Type B pancreatic cell (in vitro differentiated cells): Measurements from ENCODE around the gene CBARP. TPM values are rescaled to one million over a fixed set of nuclear protein-coding genes. Genes with fewer than 3 reads are reported as not detected.

Experiments used
- DNase-seq: peaks from one replicate; pipeline ENCODE4 v3.0.0; 2021; ENCODE audit warnings: mixed read lengths; ENCODE audit not compliant: unreplicated experiment; ENCODE audit errors: extremely low spot score
- H3K27ac Mint-ChIP-seq: 2 replicates; pipeline ENCODE4 v1.8.0; 2021; ENCODE audit warnings: mild to moderate bottlenecking, mixed read lengths
- H3K27me3 Mint-ChIP-seq: 2 replicates; pipeline ENCODE4 v1.8.0; 2021; ENCODE audit warnings: mixed read lengths
- H3K36me3 Mint-ChIP-seq: 2 replicates; pipeline ENCODE4 v1.8.0; 2021; ENCODE audit warnings: mixed read lengths
- H3K4me1 Mint-ChIP-seq: one replicate; pipeline ENCODE4 v1.8.0; 2021; ENCODE audit warnings: mixed read lengths; ENCODE audit not compliant: unreplicated experiment
- H3K4me3 Mint-ChIP-seq: 2 replicates; pipeline ENCODE4 v1.8.0; 2021; ENCODE audit warnings: mild to moderate bottlenecking, mixed read lengths
- H3K9me3 Mint-ChIP-seq: 2 replicates; pipeline ENCODE4 v1.8.0; 2021; ENCODE audit warnings: mixed read lengths
- CTCF ChIP-seq: fragments of 200-600 bp; sonication (generic); conservative IDR thresholded peaks from 2 replicates; pipeline ENCODE4 v1.5.0; 2021; ENCODE audit warnings: antibody characterized with exemption, mild to moderate bottlenecking
- total RNA-seq: library from RNA; stranded (reverse); gene quantifications from 2 replicates; pipeline ENCODE4 v1.2.1, GENCODE V29; 2021; ENCODE audit warnings: low replicate concordance

CBARP gene
- total RNA-seq, 1 donor from 2014 or later: 10.8 TPM

- DNase-seq: no peak
- peak overlapping the region; percentile 86 for H3K27ac Mint-ChIP-seq
Observed at GRCh38 chr19:1252221-1252820, 14.5 kb upstream of the CBARP start.

DNA sequence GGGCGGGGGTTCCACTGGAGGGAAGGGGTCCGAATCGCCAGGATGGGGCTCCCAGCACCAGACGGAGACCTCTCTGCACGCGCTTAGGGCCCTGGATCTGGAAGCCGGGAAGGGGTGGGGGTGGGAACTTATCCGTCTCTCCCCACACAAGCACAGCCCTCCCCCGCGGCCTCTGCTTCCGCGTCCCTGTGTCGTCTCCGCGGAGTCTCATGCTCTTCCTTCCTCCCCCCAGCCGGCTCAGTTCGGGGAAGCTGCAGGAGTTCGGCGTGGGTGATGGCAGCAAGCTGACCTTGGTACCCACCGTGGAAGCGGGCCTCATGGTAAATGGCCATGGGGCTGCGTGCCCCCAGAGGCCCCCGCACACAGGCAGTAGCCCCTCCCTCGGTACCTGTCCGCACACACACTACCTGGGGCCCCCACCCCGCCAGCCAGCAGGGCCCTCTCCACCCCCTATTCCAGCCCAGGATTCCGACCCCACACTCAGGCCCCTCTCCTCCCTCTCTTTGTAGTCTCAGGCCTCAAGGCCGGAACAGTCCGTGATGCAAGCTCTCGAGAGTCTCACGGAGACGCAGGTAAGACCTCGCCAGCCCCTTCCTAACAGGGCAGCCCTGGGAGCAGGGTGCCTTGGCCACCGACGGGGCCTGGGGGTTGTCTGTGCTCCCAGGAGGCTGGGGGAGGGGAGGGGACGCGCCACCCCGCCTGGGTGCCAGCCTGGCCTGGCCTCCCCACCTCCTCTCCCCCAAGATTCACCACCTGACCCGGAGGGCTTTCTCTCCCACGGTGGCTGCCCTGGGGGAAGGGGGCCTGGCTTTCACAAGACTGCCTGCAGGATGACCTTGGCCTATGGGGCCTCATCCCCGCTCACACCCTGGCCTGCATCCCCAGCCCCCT lies 13.8 kb upstream of the CBARP start:
- H3K9me3 Mint-ChIP-seq: no peaks in the 10 kb centered on the region
- no peak for TF ChIP-seq CTCF
- no peaks in the 10 kb centered on the region for H3K4me1 Mint-ChIP-seq
- no peaks in the 10 kb centered on the region for H3K27me3 Mint-ChIP-seq
- peaks cover 9% of the 10 kb centered on the region for H3K36me3 Mint-ChIP-seq
- H3K27ac Mint-ChIP-seq: peak overlapping the region; percentile 92
- peak overlapping the region; percentile 93 for H3K4me3 Mint-ChIP-seq
- DNase-seq: no peak

More at GRCh38 chr19:1252221-1252820, 14.5 kb upstream of the CBARP start:
- Mint-ChIP-seq H3K9me3 (no peaks in the 10 kb centered on the region), H3K27me3 (no peaks in the 10 kb centered on the region), H3K4me3 (peak overlapping the region; percentile 93), H3K36me3 (peaks cover 9% of the 10 kb centered on the region), H3K4me1 (peaks cover 2% of the 10 kb centered on the region)
- no peak for TF ChIP-seq CTCF

DNA sequence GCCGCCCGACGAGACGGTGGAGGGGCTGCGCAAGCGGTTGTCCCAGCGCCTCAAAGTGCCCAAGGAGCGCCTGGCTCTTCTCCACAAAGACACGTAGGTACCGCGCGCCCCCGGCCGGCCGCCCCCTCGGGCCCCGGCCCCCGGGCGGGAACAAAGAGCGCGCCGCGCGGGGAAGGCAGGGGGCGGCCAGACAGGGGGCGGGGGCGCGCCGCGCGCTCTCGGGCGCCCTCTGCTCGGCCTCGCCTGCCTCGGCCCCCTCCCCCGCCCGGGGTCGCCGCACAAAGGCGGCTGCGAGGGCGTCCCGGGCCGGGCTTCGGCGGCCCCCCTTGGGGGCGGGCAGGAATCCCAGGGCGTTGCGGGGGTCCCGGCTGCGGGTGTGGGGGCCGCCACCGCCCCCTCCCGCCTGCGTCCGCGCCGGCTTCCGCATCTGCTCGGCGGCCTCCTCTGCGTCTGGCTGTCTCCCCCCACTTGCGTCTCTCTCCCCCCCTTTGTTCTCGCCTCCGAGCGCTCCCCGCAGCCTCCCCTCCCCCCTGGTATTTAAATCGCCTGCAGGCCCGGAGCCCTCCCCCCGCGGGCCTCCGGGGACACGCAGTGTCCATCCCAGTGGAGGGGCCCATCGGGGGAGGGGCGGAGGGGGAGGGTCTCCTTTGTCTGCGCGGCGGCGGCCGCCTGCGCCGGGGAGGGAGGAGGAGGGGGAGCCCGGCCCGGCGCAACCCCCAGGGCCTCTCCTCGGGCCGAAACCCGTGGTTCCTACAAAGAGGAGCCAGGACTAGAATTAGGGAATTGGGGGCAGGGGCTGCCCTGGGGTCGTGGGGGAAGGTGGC lies 12.8 kb upstream of the CBARP start:
- no peak for TF ChIP-seq CTCF
- no peaks in the 10 kb centered on the region for H3K27me3 Mint-ChIP-seq
- no peak for DNase-seq
- H3K4me1 Mint-ChIP-seq: no peaks in the 10 kb centered on the region
- peak overlapping the region; percentile 92 for H3K27ac Mint-ChIP-seq
- H3K36me3 Mint-ChIP-seq: peaks cover 9% of the 10 kb centered on the region
- no peaks in the 10 kb centered on the region for H3K9me3 Mint-ChIP-seq
- peak overlapping the region; percentile 93 for H3K4me3 Mint-ChIP-seq

GRCh38 chr19:1249990-1250436 lies 12.2 kb upstream of the CBARP start:
- Mint-ChIP-seq H3K36me3 (peaks cover 9% of the 10 kb centered on the region), H3K9me3 (no peaks in the 10 kb centered on the region), H3K27ac (peak overlapping the region; percentile 83), H3K27me3 (no peaks in the 10 kb centered on the region), H3K4me3 (peak overlapping the region; percentile 89), H3K4me1 (no peaks in the 10 kb centered on the region)
- no peak for TF ChIP-seq CTCF
- DNase-seq: no peak

DNA sequence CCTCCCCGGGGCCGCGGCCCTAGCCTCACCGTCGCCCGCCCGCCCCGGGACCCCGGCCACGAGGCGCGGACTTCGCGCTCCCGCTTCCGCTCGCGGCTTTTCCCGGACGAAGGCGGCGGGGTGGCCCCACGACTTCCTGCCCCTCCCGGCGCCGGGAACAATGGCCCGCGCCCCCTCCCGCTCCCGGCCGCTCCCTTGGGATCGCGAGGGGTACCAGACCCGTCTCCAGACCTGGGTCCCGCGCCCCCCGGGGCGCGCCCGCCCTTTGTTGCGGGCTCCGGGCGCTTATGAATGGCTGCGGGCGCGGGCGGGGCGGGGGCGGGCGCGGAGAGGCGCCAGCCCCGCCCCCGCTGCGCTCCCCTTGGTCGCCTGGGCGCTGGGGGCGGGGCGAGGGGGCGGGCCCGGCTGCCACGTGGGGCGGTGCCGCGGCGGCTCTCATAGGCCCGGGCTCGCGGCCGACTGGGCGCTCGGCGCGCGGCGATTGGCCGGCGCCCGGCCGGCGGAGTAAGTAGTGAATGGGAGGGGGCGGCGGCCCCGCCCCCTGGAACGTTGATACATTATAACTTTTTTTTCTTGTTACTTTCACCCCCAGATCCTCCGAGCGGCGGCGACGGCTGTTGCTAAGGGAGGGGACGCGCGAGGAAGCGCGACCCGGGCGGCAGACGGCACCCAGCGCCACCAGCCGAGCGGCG lies 11.6 kb upstream of the CBARP start:
- H3K9me3 Mint-ChIP-seq: no peaks in the 10 kb centered on the region
- no peaks in the 10 kb centered on the region for H3K4me1 Mint-ChIP-seq
- peak; percentile 94 for DNase-seq
- H3K27me3 Mint-ChIP-seq: no peaks in the 10 kb centered on the region
- peaks cover 4% of the 10 kb centered on the region for H3K36me3 Mint-ChIP-seq
- peak overlapping the region; percentile 83 for H3K27ac Mint-ChIP-seq
- no peak for TF ChIP-seq CTCF
- peak overlapping the region; percentile 89 for H3K4me3 Mint-ChIP-seq
